Putamen (tissue), 1 donor: ENCODE measurements around the gene BMERB1.
"Not testable (repeated sequence)": the region's sequence is repeated elsewhere in the genome, so short reads cannot be mapped to it uniquely, and the experiment has no call there.

Source experiments
- DNase-seq: peaks from one replicate; pipeline ENCODE4 v3.0.0-alpha.2; 2016; ENCODE audit warnings: low spot score

Gene BMERB1

DNA sequence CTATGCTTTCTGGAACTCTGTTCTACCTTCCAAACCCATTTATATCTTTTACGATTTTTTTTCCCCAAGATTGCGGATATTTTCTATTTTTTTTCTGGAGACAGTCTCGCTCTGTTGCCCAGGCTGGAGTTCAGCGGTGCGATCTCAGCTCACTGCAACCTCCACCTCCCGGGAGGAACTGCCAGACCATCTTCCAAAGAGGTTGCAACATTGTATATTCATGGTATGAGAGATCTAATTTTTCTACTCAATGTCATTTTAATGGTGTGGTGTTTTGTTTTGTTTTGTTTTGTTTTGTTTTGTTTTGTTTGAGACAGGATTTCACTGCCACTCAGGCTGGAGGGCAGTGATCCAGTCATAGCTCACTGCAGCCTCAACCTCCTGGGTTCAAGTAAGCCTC, 8.5 kb upstream of the BMERB1 start:
- DNase-seq, result no peak

DNA sequence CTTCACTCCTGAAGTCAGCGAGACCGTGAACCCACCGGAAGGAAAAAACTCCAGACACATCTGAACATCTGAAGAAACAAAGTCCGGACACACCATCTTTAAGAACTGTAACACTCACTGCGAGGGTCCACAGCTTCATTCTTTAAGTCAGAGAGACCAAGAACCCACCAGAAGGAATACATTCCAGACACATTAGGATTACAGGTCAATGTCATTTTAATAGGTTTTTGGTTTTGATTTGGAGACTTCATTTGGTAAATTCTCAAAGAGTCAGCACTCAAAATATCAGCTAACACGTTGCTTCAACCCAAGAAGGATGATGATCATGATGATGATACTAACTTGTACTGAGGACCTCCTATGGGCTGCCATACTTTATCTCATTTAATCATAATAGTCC, 7.6 kb upstream of the BMERB1 start:
- no peak for DNase-seq

DNA sequence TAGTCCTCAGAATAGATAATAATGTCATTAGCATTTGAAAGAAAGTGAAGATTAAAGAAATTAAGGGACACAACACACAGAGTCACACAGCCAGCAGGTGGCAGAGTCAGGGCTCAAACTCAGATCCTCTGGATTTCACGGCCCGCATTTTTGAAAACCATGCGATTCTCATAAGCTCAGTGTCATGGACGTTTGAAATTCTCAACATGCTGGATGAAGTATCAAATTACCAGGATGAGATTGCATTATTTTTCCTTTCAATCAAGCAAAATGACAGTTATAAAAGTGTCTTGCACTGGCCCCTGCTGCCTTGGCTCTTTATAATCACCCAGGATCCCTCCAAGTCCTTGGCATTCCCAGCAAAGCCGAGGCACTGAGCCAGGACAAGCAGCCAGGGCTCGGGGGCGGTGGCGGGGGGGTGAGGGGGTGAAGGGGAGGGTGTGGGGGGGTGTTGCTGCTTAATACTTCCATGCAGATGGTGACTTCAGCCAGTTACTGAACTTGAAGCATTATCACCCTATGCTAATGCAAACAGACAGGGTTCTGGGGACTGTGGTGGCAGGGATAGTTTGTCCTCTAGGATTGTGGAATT, 6.6 kb upstream of the BMERB1 start:
- DNase-seq, result peak; percentile 56

DNA sequence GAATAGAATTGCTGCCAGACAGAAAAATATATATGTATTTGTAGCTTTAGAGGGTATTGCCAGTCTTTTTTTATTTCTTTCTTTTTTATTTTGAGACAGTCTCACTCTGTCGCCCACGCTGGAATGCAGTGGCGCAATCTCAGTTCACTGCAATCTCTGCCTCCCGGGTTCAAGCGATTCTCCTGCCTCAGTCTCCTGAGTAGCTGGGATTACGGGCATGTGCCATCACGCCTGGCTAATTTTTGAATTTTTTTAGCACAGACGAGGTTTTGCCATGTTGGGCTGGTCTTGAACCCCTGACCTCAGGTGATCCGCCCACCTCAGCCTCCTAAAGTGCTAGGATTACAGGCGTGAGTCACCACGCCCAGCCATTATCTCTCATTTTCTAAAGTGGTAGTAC, 3.5 kb upstream of the BMERB1 start:
- DNase-seq, result not testable (repeated sequence)

DNA sequence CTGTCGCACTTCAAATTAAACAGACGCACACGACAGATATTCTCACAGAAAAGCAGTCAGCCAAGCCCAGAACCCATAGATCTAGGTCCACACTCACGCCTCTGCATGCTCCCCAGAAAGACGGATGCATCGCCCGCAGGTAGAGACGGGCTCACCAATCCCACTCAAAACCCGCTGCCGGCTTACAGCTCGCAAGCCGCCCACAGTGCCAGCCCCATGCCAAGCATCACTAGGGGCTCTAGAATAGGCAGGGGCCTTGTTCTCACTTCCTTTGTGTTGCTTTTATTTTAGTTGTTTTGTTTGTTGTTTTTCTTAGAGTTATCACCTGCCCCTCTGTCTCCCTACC, 336 bp upstream of the BMERB1 start:
- no peak for DNase-seq

DNA sequence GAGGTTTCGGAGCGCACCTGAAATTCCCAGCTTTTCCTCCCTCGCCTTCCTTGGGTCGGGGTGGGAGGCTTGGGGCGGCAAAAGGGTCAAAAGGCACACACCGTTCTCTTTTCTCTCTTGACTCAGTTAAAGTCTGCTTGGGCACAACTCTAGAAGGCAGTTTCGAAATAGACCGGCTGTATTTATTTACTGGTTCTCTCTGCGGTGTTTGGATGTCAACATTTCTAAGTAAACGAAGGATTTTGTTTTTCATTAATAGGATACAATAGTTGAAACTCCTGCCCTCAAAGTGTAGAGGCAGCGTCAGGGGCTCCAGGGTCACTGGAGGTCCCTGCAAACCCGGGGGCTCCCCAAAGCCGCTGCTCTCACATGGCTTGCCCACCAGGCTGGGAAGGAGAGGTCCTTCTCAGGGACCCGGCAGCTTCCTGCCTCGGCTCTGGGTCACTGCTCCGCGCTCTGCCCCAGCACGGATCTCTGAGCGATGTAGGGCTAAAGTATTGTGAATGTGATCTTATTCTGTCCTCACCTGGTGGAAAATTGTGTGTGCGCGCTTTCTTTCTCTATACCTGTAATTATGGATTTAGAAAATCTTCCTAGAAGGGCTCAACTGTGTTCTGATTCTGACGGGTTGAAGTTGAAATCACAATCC, 952 bp downstream of the BMERB1 start:
- no peak for DNase-seq

DNA sequence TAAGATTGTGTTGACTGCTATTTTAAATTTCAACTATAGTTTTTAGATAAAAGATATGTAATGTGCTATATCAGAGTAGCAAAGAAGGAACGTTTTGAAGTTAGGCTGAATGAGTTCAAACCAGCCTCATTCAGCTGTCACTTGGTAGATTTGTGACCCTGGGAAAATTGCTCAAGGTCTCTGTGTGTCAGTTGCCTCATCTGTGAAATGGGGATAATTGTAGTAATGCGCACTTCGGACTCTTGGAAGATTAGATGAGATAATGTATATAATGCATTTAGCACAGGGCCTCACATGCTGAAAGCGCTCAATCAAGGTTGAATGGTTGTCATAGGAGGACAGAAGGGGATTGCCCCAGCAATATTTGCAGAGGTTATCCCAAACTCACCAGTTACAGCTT, 4.7 kb downstream of the BMERB1 start:
- no peak for DNase-seq

DNA sequence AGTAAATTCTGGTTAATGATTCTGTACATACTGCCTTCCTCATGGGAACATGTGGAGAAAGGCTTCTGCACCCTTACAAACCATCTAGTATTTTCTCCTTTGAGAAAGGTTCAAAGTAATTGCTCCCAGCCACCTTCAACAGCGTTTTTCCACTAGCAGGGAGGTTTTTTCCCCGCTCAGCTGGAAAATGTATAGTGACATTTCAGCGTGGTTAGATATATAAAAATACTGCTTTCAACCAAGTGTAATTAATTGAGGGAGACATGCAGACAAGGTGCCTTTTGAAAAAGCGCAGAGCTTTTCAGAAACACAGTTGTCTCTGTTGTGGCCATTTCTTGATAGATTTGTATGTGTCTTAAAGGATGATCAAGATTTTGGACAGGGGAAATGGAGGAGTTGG, 5.1 kb downstream of the BMERB1 start:
- DNase-seq, result no peak

DNA sequence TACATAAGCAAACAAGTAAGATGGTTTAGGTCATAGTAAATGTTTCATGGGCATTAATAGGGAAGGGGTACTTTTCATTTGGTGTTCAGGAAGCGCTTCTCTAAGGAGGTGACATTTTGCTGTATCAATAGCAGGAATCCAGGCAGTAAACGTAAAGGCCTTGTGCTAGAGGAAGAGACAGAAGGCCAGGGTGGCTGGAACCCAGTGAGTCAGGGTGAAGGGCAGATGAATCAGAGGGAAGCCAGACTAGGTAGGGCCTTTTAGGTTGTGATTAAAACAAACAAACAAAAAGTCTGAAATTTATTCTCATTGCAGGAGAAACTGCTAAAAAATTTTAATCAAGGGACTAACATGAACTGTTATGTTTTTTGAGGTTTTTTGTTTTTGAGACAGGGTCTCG, 6.5 kb downstream of the BMERB1 start:
- no peak for DNase-seq

DNA sequence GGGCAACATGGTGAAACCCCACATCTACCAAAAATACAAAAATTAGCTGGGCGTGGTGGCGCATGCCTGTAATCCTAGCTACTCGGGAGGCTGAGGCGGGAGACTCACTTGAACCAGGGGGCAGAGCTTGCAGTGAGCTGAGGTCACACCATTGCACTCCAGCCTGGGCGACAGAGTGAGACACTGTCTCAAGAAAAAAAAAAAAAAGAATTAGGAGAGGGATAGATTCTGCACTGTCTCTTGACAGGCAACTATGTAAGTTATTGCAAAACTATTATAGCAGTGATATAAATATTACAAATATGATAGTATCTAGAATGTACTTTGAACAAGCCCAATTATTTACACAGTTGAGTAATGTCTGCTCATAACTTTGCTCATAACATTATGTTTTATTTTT, 7.8 kb downstream of the BMERB1 start:
- not testable (repeated sequence) for DNase-seq

DNA sequence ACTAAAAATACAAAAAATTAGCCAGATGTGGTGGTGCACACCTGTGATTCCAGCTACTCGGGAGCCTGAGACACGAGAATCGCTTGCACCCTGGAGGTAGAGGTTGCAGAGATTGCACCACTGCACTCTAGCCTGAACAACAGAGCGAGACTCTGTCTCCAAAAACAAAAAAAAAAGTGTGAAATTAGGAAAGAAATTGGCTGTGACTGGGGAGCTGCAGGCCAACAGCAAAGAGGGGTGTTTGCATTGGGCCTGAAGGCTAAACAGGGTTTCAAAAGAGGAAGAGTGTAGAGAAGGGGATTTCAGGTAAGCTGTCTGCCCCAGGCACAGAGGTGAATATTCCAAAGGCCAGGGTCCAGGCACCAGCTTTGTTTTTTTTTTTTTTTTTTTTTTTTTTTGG, 9.4 kb downstream of the BMERB1 start:
- DNase-seq, result no peak

DNA sequence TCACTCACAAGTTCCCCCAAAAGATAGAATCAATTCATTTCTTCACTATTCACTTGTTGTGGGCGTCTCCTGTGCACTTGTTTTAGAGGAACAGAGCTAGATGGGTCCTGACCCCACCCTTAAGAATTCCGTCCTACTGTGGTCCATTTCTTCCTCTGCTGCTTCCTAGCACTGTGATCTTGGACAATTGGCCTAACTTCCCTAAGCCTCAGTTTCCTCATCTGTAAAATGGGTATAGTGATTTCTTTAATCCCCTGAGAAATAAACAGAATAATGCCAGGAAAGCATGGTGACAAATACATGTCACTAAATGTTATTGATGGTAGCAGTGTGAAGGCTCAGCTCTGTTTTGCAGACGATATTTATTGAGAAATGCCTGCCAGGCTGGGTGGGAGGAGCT, 9.9 kb downstream of the BMERB1 start:
- DNase-seq, result no peak

DNA sequence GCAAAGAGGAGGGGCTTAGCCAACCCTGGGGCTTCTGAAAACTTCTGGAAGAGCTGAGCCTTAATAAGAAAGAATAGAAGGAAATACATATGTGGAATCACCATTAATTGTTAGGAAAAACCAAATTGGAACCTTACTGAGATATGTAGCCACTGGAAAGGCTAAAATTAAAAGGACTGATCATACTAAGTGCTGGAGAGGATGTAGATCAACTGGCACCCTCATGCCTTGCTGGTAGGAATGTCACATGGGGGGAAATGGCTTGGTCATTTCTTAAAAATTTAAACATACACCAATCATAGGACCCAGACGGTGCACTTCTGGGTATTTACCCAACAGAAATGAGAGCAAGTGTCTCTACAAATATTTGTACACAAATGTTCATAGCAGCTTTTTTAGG, 11.1 kb downstream of the BMERB1 start:
- DNase-seq, result no peak

DNA sequence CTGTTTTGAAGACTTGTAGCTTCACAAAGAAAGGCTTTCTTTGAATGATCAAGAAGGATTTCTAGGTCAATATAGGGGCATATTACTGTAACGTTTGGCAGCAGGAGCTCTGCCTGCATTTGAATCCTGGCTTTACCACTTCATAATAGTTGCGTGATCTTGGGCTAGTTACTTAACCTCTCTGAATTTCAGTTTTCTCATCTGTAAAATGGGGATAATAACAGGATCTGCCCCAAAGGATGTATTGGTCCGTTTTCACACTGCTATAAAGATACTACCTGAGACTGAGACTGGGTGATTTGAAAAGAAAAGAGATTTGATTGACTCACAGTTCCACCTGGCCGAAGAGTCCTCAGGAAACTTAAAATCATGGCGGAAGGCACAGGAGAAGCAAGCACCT, 12.5 kb downstream of the BMERB1 start:
- no peak for DNase-seq

DNA sequence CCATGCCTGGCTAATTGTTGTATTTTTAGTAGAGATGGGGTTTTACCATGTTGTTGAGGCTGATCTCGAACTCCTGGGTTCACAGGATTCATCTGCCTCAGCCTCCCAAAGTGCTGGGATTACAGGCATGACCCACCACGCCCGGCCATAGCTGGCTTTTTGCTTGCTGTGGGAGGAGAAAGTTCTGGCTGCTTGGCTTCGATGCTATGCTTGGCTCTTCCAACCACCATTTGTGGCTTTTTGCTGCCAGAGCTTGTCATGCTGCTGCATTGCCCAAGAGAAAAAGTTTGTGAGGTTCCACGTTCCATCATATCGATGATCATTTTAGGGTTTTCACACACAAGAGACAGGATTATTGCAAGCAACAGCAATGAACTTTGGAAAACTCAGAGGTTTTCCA, 16.2 kb downstream of the BMERB1 start:
- DNase-seq, result no peak

DNA sequence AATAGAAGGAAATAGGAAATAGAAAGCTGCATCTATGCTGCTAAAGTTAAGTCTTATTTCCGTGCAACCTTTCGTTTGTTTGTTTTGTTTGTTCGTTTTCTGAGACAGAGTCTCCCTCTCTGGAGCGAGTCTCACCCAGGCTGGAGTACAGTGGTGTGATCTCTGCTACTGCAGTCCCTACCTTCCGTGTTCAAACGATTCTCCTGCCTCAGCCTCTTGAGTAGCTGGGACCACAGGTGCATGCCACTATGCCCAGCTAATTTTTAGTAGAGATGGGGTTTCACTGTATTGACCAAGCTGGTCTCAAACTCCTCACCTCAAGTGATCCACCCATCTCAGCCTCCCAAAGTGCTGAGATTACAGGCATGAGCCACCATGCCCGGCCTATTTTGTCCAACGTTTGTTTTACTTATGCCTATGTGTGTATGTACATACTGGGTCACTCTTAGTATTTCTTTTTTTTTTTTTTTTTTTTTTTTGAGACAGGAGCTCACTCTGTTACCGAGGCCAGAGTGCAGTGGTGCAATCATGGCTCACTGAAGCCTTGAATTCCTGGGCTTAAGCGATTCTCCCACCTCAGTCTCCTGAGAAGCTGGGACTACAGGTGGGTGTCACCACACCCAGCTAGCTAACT, 16.8 kb downstream of the BMERB1 start:
- no peak for DNase-seq

DNA sequence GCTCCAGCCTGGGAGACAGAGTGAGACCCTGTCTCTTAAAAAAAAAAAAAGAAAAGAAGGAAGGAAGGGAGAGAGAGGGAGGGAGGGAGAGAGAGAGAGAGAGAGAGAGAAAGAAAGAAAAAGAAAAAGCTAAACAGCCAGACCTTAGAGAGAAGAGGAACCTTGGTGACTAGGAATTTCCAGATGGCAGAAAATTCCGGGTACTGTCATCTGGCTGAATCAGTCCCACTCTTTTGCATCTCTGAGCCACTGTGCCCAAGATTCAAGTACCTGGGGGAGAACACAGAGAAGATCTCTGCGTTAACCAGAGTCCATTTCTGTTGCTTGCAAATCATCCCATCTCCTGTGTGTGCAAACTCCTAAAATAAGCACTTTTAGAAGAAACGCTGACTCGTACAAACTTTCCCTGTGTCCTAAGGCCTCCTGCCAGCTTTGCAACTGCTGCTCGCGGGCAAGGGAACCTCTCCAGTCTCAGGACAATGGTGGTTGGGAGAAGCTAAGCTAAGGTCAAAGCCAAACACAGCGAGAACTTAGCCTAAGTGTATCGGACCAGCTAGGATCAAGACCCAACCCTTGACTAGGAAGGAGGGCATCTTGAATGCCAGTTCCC, 18.0 kb downstream of the BMERB1 start:
- DNase-seq, result no peak

DNA sequence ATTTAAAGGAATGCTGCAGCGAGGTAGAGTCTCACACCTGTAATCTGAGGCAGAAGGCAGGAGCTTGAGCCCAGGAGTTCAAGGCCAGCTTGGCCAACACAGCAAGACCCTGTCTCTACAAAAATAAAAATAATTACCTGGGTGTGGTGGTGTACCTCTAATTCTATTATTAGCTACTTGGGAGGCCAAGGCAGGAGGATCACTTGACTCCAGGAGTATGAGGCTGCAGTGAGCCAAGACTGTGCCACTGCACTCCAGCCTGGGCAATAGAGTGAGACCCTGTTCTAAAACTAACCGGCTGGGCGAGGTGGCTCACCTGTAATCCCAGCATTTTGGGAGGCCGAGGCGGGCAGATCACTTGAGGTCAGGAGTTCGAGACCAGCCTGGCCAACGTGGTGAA, 18.9 kb downstream of the BMERB1 start:
- not testable (repeated sequence) for DNase-seq

DNA sequence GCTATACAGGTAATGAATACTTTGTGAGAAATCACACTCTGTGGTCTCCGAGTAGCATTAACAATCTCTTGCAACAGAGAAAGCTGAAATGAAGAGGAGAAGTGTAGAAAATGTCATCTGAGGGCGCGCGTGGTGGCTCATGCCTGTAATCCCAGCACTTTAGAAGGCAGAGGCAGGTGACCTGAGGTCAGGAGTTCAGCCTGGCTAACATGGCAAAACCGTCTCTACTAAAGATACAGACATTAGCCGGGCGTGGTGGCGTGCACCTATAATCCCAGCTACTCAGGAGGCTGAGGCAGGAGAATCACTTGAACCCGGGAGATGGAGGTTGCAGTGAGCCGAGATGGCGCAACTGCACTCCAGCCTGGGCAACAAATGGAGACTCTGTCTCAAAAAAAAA, 20.5 kb downstream of the BMERB1 start:
- not testable (repeated sequence) for DNase-seq

DNA sequence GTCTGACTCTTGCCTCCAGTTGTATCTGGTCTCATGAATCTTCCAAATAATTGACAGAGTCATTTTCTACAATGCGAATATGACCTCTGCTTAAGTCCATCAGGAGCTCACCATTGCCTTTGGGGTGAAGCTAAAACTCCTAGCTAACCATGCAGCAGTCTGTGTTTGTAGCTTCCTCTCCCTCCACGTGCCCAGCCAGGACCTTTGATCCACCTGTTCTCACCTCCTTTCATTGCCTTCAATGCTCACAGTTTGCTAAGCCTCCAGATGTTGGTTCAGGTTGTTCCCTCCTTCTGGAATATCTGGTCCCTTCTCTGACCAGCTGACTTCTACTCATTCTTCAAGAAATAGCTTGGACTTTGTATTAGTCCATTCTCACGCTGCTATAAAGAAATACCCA, 23.0 kb downstream of the BMERB1 start:
- no peak for DNase-seq

DNA sequence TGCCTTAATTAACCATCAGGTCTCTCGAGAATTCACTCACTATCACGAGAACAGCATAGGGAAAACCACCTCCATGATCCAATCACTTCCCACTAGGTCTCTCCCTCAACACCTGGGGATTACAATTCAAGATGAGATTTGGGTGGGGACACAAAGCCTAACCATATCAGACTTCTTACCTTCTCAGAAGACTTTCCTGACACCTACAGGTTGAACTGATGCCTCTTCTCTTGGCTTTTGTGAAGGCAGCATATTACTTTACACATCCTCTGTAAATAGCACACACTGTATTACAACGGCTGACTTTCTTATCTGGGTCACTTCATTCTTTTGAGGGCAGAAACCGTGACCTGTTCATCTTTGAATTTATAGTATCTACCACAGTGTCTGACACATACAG, 23.6 kb downstream of the BMERB1 start:
- DNase-seq, result no peak

DNA sequence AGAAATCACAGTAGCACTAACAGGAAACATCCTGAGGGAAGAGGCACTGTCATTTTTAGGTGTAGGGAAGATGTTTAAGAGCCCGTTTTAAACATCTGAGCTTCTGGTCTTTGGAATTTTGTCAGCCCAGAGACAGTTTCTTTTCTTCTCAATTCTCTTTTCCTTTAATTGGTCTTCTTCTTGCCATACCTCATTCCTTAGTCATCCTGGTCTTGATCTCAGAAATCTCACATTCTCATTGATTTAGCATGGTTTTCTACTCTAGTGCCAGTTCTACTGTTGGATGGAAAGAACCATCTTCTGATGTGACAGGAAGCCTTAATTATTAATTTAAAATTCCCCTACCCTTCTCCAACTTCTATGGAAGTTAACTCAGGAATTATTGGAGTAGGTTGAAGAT, 25.4 kb downstream of the BMERB1 start:
- DNase-seq, result no peak

DNA sequence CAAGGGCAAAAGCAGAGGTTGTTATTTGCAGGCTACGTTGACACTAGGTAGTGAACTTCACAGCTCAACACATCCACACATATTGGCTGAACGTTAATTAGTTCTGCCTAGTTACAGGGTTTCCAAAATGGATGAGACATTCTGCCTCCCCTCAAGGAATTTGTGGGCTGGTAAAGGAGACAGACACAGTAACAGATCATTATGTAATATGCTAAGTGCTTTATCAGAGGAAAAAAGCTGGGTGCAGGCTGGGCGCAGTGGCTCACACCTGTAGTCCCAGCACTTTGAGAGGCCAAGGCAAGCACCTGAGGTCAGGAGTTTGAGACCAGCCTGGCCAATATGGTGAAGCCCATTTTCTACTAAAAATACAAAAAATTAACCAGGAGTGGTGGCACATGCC, 26.2 kb downstream of the BMERB1 start:
- peak; percentile 32 for DNase-seq

DNA sequence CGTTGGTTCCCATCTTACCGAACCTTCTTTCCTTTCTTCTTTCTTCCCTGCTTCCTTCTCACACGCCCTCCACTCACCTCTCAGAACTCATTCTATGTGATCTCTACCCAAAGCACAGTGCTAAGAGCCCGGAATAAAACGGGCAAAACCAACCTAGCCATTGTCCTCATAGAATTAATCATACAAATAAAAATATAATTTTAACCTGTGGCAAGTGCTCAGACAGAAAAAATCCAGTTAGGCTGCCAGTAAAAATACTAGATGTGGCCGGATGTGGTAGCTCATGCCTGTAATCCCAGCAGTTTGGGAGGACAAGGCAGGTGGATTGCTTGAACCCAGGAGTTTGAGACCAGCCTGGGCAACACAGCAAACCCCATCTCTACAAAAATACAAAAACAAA, 27.0 kb downstream of the BMERB1 start:
- no peak for DNase-seq
